Left kidney (tissue), 2 donors: ENCODE data around the gene DAP. TPM values are rescaled to one million over a fixed set of nuclear protein-coding genes. Genes with fewer than 3 reads are reported as not detected.

Experiments
- DNase-seq: peaks from one replicate; pipeline ENCODE4 v3.0.0-alpha.2; 2013
- polyA plus RNA-seq: library from polyadenylated mRNA; unstranded; fragments of 120-200 nt; gene quantifications from one replicate; pipeline ENCODE4 v1.2.1, GENCODE V29; 2013; ENCODE audit not compliant: insufficient read length

Gene DAP
- polyA plus RNA-seq, 1 donor, result 118 TPM

DNA sequence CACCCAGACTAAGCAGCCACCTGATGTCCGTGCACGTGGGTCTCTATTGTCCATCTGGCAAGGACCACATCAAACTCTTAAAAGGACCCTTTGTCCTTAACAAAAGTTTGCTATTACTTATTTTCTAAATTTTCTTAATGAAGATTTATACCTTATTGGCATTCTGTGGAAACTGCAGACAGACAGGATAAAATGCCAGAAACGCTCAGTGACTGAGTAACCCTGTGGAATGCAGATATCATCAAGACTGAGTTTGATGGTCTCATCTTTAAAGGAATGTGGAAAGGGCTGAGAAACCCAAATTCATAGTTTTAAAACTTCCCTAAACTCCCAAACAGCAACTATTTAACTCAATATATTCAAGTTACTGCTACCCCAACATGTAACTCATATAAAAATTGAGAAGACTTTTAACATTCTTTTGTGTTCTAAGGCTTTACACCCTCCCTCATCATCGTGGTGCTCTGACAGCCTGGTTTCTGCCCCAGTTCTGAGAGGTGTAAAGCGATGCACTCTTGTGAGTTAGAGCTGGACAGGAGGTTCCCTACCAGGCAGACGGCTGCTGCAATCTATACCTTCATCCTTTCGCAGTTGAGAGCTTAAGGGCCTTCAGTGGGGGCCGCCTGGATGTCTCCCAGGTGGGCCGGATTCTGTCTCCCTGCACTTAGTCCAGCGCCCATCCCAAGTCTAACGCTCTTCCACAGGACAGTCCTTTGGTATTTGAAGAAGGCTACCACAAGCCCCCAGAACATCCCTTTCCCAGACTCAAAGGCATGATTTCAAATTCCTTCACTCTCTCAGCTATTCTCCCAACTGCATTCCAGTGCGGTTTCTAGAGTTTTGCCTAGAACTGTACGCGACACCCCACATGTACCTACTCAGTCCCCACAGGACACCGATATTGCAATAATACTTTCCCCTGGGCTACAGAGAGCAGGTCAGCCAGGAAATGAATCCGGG, 68.9 kb downstream of the DAP start:
- no peak for DNase-seq

DNA sequence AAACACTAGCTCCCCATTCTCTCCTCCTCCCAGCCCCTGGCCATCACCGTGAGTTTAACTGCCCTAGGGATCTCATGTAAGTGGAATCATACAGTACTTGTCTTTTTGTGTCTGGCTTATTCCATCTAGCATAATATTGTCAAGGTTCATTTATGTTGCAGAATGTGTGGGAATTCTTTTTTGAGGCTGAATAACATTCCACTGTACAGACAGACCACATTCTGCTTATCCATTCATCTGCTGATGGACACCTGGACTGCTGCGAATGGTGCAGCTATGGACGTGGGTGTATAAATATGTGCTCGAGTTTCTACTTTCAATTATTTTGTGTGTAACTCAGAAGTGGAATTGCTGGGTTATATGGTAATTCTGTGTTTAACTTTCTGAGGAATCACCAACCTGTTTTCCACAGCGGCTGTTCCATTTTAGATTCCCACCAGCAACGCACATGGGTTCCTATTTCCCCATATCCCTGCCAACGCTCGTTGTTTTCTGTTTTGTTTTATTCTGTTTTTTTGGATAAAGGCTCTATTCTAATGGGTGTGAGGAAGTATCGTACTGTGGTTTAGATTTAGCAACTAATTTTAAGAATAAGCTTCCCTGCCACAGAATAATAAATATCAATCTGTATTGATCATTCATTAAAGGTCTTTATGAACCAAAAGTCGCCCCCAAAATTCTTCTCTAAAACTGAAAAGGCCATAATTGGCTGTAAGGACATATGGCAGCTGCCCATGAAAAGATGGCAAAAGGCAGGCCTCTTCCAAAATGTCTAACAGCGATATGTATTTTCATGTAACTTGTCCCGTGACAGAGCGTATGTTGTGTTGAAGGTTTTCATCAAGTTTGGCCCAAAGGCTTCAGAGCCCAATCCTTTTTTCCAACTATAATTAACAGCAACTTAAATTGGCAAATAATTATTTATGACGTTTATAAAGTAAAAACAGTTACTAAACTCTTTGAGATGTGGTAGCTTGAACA, 70.3 kb downstream of the DAP start:
- DNase-seq, result no peak

DNA sequence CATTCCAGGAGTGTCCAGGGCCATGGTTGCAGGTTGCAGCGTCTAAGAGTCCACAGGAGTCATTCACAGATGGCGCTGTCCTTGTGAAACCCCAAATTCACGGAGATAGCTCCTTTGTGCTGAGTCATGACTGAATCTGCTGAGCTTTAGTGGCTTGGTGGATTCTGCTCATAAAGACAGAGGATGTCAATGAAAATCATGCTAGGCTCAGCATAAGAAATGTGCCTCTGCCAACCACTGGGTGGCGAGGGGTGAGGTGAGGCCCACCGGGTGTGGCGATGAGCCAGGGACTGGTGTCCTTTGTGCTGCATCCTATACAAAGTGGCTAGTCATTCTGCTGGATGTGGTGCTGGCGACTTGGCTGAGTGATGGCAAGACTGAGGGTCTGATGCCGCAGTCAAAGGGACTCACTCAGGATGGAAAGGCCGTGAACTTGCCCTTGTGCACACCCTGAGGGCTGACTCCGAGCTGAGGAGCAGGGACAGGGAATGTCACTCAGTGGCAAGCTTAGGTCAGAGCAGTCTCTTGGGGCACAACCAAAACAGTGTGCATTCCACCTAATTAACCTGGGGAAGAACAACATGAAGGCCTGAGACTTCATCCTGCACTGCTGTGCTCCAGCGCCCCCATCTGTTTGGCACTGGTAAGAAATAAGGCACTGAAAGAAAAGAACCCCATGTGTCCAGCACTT, 71.5 kb downstream of the DAP start:
- DNase-seq, result no peak

DNA sequence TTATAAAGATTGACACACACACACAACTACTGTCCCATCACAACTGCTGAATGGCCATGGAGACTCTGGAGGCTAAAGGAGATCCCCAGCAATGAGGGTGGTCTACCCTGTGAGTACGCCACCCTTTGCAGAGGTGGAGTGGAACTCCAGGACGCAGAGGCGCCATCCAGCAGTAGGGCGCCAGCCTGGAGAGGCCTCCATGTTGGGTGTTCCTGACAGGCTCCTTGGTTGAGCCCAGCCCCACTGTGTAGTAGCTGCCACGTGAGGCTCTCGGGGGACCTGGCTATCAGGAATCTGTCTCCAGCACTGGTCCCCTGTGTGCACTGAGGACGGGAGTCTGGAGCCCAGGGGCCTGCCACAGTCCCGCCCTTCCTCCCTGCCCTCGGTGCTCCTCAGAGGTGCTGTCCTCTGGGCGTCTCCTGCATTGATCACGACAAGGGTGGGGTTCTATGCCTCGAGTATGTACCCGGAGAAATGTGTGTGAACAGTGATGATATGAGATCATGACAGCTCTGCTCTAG, 72.3 kb downstream of the DAP start:
- DNase-seq, result no peak

DNA sequence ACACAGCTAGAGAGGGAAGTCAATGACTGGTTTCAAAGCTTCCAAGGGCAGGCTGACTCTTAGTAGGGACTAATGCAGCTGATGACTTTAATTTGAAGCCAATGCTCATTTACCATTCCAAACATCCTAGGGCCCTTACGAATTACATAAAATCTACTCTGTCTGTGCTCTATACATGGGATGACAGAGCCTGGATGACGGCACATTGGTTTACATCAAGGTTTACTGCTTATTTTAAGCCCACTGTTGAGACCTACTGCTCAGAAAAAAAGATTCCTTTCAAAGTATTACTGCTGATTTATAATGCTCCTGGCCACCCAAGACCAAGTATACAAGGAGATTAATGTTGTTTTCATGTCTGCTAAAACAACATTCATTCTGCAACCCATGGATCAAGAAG, 74.1 kb downstream of the DAP start:
- DNase-seq, result no peak

DNA sequence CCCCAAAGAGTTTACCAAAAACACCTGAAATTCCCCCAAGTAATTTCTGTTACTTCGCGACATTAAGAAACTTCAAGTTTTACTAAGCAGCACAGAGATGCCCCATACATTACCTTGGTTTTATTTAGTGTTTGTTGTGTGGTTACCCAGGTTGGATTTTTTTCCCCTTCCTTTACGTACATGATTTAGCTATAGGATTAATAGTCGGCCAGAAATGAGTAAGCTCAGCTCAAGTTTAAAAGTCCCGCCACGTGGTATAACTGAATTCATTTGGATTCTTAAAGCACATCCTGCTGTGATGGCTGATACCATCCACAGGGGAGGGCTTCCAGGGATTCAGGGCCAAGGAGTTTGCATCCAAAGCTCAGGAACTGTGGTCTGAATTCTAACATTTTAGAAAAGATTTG, 75.9 kb downstream of the DAP start:
- no peak for DNase-seq

DNA sequence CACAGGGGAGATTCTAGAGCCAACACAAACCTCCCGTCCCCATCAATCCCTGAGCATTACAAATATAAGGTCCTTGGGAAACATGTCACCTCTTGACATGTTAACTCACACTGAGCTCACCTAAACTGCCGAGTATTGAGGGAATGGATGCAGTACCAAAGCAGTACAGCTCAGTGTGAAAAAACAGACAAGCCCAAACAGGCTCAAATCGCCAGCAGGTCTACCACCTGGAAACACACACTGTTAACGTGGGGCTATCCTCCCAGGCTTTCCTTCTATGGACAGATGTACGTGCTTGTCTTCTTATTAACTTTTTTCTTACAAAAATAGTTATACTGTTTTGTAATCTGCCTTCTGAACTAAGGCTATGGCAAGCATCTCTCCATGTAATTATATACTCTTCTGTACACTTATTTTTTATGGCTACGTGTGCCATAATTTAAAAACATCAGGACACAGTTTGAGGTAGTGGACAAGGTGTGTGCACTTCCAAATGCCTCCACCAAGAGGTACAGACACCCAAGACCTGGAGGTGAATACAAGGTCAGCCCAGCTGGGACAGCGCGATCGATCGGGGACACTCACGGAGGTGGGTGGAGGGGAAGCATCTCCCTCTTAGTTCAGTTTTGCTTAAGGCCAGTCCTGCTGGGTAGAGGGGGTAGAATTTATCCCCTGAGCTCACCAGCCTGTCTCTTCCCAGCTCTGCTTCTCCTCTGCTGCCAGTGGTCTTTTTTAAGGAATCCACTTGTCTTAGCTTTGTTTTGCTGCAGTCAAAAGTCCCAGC, 76.5 kb downstream of the DAP start:
- no peak for DNase-seq

DNA sequence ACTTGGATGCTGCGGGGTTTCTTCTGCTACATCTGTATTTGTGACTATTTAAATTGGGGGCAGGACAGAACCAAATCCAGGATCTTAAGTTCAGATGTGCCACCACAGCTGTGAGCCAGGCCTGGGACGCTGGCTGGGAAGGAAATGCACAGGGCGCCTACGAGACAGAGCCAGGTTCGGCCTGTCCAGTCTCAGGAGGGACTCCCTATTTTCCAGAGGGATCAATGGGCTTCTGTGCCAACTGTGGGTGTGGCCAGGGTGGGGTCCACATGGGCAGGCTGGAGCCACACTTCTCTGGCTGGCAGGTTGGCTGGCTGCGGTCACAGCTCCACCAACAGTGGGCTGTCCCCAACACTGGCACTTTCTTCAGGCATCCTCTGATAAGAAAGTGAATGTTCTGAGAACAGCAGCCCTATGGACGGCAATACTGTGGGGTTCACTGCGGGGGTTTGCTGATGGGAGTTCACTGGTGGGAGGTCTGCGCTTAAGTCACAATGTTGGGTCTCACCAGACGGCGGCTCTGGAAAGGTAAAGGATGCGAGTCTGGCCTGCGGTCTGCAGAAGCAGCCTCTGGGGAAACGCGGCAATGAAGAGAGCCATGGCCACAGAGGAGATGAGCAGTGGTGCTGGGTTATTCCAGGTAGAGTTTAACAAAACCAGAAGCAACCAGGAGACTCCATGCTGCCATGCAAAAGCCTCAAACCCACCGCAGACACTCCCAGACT, 78.1 kb downstream of the DAP start:
- no peak for DNase-seq

DNA sequence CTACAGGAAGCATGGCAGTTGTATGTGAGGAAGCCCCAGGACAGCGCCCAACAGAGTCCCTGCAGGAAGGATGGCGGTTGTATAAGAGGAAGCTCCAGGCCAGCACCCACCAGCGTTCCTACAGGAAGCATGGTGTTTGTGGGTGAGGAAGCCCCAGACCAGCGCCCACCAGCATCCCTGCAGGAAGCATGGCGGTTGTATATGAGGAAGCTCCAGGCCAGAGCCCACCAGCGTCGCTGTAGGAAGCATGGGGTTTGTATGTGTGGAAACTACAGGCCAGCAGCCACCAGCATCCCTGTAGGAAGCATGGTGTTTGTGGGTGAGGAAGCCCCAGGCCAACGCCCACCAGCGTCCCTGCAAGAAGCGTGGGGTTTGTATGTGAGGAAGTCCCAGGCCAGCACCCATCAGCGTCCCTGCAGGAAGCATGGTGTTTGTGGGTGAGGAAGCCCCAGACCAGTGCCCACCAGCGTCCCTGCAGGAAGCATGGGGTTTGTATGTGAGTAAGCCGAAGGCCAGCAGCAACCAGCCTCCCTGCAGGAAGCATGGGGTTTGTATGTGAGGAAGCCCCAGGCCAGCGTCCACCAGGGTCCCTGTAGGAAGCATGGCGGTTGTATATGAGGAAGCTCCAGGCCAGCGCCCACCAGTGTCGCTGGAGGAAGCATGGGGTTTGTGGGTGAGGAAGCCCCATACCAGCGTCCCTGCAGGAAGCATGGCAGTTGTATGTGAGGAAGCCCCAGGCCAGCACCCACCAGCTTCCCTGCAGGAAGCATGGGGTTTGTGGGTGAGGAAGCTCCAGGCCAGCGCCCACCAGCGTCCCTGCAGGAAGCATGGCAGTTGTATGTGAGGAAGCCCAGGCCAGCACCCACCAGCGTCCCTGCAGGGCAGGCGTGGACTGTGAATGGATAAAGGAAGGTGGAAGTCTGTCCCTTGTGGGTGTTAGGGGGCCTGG, 79.0 kb downstream of the DAP start:
- no peak for DNase-seq

DNA sequence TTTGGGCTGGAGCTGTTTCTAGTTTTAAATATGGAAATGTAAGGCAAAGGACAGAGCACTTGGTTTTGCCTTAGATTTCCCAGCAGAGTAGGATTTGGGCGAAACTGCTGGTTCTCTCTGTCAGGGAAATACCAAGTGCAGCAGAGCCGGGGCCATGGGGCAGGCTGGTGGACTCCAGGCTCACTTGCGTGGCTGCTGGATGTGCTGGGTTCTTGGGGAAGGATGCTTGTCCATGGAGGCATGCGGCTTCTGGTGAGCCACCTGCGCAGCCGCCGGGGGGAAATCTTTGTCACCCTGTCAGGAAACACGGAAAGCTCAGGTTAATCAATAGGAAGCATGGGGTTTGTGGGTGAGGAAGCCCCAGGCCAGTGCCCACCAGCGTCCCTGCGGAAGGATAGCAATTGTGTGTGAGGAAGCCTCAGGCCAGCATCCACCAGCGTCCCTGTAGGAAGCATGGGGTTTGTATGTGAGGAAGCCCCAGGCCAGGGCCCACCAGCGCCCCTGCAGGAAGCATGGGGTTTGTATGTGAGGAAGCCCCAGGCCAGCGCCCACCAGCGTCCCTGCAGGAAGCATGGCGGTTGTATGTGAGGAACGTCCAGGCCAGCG, 80.1 kb downstream of the DAP start:
- DNase-seq, result no peak

DNA sequence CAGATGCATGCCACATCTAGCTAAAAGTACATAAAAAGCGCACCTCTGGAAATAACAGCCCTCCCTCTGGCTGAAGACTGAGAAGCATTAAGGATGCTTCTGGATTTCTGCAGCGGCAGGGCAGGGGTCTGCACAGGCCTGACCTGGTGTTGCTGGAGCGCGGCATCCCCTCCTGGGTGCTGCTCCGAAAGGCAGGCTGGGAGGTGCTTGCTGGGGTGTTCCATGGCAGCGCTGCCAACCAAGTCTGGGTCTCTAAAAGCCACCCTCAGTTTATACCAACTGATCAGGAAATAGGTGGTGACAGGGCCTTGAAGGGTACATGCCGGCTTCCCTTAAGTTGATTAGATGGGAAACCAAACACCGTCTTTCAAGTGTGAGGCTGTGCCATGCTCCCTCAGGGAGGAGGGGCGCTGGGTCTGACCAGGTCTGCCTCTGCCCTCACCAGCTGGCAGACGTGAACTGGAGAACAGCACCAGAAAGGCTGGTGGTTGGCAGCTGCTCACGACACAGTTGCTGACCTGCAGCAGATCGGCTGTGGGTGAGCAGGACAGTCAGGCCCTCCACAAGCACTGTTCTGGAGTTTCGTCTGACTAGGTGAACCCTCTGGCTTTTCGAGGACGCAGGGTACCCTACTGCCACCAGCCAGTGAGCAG, 81.6 kb downstream of the DAP start:
- DNase-seq, result no peak

DNA sequence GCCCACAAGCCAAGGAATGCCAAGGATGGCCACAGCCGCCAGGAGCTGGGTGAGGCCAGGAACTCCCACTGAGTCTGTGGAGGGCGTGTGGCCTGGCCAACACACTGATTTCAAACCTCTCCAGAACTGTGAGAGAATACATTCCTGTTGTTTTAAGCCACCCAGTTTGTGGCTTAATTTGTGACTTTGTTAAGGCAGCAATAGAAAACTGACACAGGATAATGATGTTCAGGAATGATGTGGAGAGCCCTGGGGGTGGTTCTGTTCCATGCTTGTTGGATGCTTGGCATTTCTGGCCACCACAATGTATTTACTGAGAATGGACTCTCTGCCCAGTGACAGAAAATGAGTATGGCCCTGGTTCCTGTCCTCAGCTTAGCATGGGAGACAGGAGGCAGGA, 82.8 kb downstream of the DAP start:
- DNase-seq, result no peak

DNA sequence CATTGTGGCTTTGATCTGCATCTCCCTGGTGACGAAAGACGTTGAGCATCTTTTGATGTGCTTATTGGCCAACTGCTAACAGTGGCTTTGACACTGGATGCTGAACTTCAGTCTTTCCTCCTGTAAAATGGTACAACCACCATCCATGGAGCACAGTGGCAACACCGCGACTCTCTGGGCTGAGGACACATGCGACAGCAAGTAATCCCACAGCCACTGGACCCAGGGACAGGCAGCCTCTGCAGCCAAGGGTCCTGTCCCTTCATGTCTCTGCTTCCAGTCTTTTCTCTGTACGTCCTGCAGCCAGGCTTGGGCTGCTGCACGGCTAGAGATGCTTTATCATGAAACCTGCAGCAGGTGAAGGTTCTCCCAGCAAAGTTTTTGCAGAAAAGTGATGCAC, 83.5 kb downstream of the DAP start:
- DNase-seq, result no peak

DNA sequence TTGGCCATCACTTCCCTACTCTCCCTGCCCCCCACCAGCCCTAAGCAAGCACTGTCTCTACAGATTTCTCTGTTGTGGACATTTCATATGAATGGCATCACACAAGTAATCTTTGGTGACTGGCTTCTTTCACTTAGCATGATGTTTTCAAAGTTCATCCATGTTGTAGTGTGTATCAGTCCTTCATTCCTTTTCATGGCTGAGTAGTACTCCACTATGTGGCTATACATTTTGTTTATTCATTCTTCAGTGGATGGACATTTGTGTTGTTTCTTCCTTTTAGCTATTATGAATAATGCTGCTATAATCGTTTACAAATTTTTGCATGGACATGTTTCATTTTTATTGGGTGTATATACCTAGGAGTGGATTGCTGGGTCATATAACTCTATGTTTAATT, 84.1 kb downstream of the DAP start:
- DNase-seq, result no peak

DNA sequence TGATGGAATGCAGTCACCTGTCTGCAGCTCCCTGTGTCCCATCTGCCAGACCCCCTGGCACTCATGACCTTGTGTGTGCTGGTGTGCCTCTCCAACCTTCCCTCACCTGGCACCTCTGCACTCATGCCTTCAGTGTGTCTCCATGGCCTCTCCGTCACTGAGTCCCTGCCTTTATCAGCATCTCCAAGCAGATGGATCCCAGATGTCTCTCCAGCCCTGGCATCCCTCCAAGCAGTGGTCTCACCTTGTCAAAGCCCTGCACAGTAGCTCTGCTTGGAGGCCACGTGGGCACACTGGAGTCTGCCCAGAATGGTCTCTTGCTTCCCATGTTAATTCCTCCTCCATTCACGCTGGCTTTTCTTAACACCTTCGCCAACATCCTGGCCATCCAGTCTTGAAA, 84.8 kb downstream of the DAP start:
- no peak for DNase-seq

DNA sequence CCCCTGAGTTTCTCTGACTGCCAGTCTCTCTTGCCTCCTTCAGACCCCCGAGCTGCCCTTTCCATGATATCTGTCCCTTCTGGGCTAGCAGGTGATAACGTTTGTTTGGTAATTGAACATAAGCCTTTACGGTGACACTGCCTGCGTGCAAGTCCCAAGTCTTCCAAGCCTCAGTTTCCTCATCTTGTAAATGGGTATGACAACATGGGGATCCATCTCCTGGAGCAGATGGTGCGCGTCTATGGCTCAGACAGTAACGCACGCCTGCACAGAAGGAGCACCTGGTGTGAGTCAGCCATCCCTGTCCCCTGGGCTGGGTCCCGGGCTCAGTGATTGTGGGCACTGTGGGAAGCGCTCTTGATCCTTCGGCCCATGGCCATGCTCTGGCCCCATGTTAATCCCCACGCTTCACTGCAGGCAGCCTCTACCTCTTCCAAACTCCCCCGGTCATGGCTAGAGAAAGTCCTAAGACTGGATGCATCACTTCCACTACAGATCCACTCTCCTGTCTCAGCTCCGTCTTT, 85.8 kb downstream of the DAP start:
- no peak for DNase-seq

DNA sequence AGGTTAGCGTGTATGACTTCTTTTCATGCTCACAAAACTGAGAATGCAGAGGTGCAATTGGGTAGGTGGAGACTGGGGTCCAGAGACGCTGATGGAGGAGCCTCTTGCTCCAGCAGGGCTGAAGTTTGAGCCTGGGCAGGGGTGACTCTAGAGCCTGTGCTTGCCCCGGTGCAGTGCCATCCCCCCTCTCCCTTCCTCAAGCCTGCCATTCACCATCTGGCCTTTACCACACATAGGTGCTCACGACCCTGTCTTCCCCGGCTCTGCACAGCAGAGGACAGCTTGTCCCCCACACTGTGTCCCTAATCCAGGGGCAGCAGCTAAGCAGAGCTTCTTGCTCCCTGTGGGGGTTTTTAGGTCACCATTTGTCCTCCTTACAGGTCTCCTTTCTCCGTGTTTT, 86.5 kb downstream of the DAP start:
- no peak for DNase-seq

DNA sequence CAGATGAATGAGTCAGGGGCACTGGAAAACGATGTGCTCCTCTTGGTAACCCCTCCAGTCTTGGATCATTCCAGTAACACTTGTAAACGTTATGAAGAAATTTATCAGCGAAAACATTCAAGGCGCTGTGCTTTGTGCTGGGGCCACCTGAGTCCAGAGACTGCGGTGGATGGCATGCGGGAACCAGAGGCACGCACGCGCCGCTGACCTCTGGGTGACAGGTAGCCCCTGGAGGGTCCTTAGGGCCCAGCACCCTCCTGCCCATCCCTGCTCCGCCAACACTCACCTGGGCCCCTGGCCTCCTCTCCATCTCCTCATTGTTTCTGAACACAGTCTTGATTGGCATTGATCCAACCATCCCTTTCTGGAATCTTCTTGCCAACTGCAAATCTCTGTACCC, 86.9 kb downstream of the DAP start:
- no peak for DNase-seq
